Peyer's patch (tissue), 4 donors: ENCODE data around the gene DMKN. TPM values are rescaled to one million over a fixed set of nuclear protein-coding genes. Genes with fewer than 3 reads are reported as not detected.

Experiments used
- DNase-seq, 3 donors: peaks; one replicate each; pipeline ENCODE4 v3.0.0-alpha.2; 2017 to 2019
- H3K27ac ChIP-seq, 4 donors: fragments of 200-600 bp; sonication (generic); one replicate each; pipeline ENCODE4 v1.5.1; 2016 to 2019
- H3K27me3 ChIP-seq, 2 donors: fragments of 200-600 bp; sonication (generic); one replicate each; pipeline ENCODE4 v1.5.1; 2019
- H3K36me3 ChIP-seq, 3 donors: fragments of 200-600 bp; sonication (generic); one replicate each; pipeline ENCODE4 v1.5.1; 2016 to 2019
- H3K4me1 ChIP-seq, 4 donors: fragments of 200-600 bp; sonication (generic); one replicate each; pipeline ENCODE4 v1.5.1; 2016 to 2019
- H3K4me3 ChIP-seq, 4 donors: fragments of 200-600 bp; sonication (generic); 1 replicate in 3 of 4; 2 replicates in 1 of 4; pipeline ENCODE4 v1.5.1; 2016 to 2019; ENCODE audit warnings: mild to moderate bottlenecking in 1 of 4
- H3K9me3 ChIP-seq, 4 donors: fragments of 200-600 bp; sonication (generic); one replicate each; pipeline ENCODE4 v1.5.1; 2016 to 2019; ENCODE audit warnings: mild to moderate bottlenecking in 1 of 4
- CTCF ChIP-seq, 6 experiments: fragments of 450-650 bp in 4 of 6; fragments of 200-600 bp in 2 of 6; sonication (generic) in 1 of 6; IDR thresholded peaks; one replicate each; pipeline ENCODE4 v1.5.1; 2017 to 2019; ENCODE audit warnings: antibody characterized with exemption in 6 of 6, mild to moderate bottlenecking in 3 of 6, moderate library complexity in 1 of 6
- POLR2A ChIP-seq, 2 donors: fragments of 450-650 bp; IDR thresholded peaks; one replicate each; pipeline ENCODE4 v1.5.1; 2017; ENCODE audit warnings: antibody characterized with exemption in 2 of 2, mild to moderate bottlenecking in 2 of 2, moderate library complexity in 2 of 2
- total RNA-seq, 4 donors: library from RNA; depleted of rRNA; stranded (reverse); fragments of >200 nt; gene quantifications; one replicate each; pipeline ENCODE4 v1.1.0, GENCODE V29; 2016

Gene DMKN
- total RNA-seq, 4 donors from 2014 or later = 1.9 to 29.7 (median 10.7) TPM; not detected in 1

- Histone ChIP-seq H3K36me3 (no peaks in the 10 kb centered on the region), H3K27me3 (no peaks in the 10 kb centered on the region), H3K4me1 (no peaks in the 10 kb centered on the region), H3K4me3 (no peak overlapping the region), H3K9me3 (no peaks in the 10 kb centered on the region), H3K27ac (no peak overlapping the region)
- TF ChIP-seq CTCF (IDR thresholded peaks at IDR 0.05) = no peak
- TF ChIP-seq POLR2A (IDR thresholded peaks at IDR 0.05) = no peak
- DNase-seq = no peak
Measured at GRCh38 chr19:35524181-35524837, 10.9 kb upstream of the DMKN start.

- DNase-seq = no peak
- Histone ChIP-seq H3K4me3 (no peak overlapping the region), H3K4me1 (no peaks in the 10 kb centered on the region), H3K27ac (no peak overlapping the region), H3K27me3 (no peaks in the 10 kb centered on the region), H3K36me3 (no peaks in the 10 kb centered on the region), H3K9me3 (no peaks in the 10 kb centered on the region)
- no peak for TF ChIP-seq CTCF (IDR thresholded peaks at IDR 0.05)
- TF ChIP-seq POLR2A (IDR thresholded peaks at IDR 0.05) = no peak
Measured at GRCh38 chr19:35522745-35523327, 9.4 kb upstream of the DMKN start.

GRCh38 chr19:35521124-35521743 is 7.8 kb upstream of the DMKN start:
- Histone ChIP-seq H3K9me3 (no peaks in the 10 kb centered on the region), H3K4me1 (no peaks in the 10 kb centered on the region), H3K36me3 (no peaks in the 10 kb centered on the region), H3K27ac (no peak overlapping the region), H3K27me3 (no peaks in the 10 kb centered on the region), H3K4me3 (no peak overlapping the region)
- TF ChIP-seq POLR2A (IDR thresholded peaks at IDR 0.05) (no peak), CTCF (IDR thresholded peaks at IDR 0.05) (no peak)
- no peak for DNase-seq

- Histone ChIP-seq H3K4me3 (no peak overlapping the region), H3K27ac (no peak overlapping the region), H3K27me3 (no peaks in the 10 kb centered on the region), H3K36me3 (no peaks in the 10 kb centered on the region), H3K9me3 (no peaks in the 10 kb centered on the region), H3K4me1 (no peaks in the 10 kb centered on the region)
- DNase-seq = no peak
- TF ChIP-seq CTCF (IDR thresholded peaks at IDR 0.05) (no peak), POLR2A (IDR thresholded peaks at IDR 0.05) (no peak)
Measured at GRCh38 chr19:35519291-35519690, 5.8 kb upstream of the DMKN start.

GRCh38 chr19:35518313-35518712 is 4.9 kb upstream of the DMKN start:
- Histone ChIP-seq H3K4me1 (no peaks in the 10 kb centered on the region), H3K36me3 (no peaks in the 10 kb centered on the region), H3K27ac (no peak overlapping the region), H3K4me3 (no peak overlapping the region), H3K9me3 (no peaks in the 10 kb centered on the region), H3K27me3 (no peaks in the 10 kb centered on the region)
- no peak for DNase-seq
- TF ChIP-seq POLR2A (IDR thresholded peaks at IDR 0.05) = no peak
- TF ChIP-seq CTCF (IDR thresholded peaks at IDR 0.05) = no peak
